Smooth muscle cell (in vitro differentiated cells): ENCODE data around the gene SUCNR1. TPM values are rescaled to one million over a fixed set of nuclear protein-coding genes. Genes with fewer than 3 reads are reported as not detected.

Experiments used
- DNase-seq: peaks from one replicate; lab custom pipeline; 2025; ENCODE audit not compliant: unreplicated experiment; lab: John Stamatoyannopoulos, UW
- H2AFZ ChIP-seq: fragments of 200-600 bp; sonication (generic); 2 replicates; pipeline ENCODE4 v1.6.0; 2016; ENCODE audit warnings: antibody characterized with exemption, low read depth, mild to moderate bottlenecking
- H3F3A ChIP-seq: fragments of 200-600 bp; sonication (generic); 2 replicates; pipeline ENCODE4 v1.6.0; 2017; ENCODE audit warnings: antibody characterized with exemption, low read depth
- H3K27ac ChIP-seq: fragments of 200-600 bp; sonication (generic); 2 replicates; pipeline ENCODE4 v1.5.1; 2016; ENCODE audit warnings: low read depth, mild to moderate bottlenecking
- H3K27me3 ChIP-seq: fragments of 200-600 bp; sonication (generic); 2 replicates; pipeline ENCODE4 v1.6.1; 2016; ENCODE audit warnings: low read depth, mild to moderate bottlenecking
- H3K36me3 ChIP-seq: fragments of 200-600 bp; sonication (generic); 2 replicates; pipeline ENCODE4 v1.5.1; 2016; ENCODE audit warnings: low read depth
- H3K4me1 ChIP-seq: fragments of 200-600 bp; sonication (generic); 2 replicates; pipeline ENCODE4 v1.5.1; 2016; ENCODE audit warnings: low read depth
- H3K4me2 ChIP-seq: fragments of 200-600 bp; sonication (generic); 2 replicates; pipeline ENCODE4 v1.6.0; 2016; ENCODE audit warnings: mild to moderate bottlenecking
- H3K4me3 ChIP-seq: fragments of 200-600 bp; sonication (generic); 2 replicates; pipeline ENCODE4 v1.5.1; 2016; ENCODE audit warnings: mild to moderate bottlenecking
- H3K79me2 ChIP-seq: fragments of 200-600 bp; sonication (generic); 2 replicates; pipeline ENCODE4 v1.6.0; 2016; ENCODE audit warnings: low read depth, mild to moderate bottlenecking
- H3K9ac ChIP-seq: fragments of 200-600 bp; sonication (generic); 2 replicates; pipeline ENCODE4 v1.6.0; 2016; ENCODE audit warnings: low read depth
- H3K9me3 ChIP-seq: fragments of 200-600 bp; sonication (generic); replicated peaks from 2 replicates; pipeline ENCODE4 v1.5.1; 2016; ENCODE audit warnings: low read depth
- H4K20me1 ChIP-seq: fragments of 200-600 bp; sonication (generic); 2 replicates; pipeline ENCODE4 v1.6.0; 2016; ENCODE audit warnings: low read depth
- WGBS: methylation state at CpG from one replicate; pipeline ENCODE4 v1.1.7; 2016; ENCODE audit warnings: low lambda C conversion rate; 5-methylcytosine and 5-hydroxymethylcytosine counted together
- polyA plus RNA-seq: library from polyadenylated mRNA; unstranded; fragments of >200 nt; fragmentation: Nextera tagmentation; extraction: Ambion mirVana; gene quantifications from 2 replicates; pipeline ENCODE4 v1.2.1, GENCODE V29; 2016
- total RNA-seq: library from RNA; depleted of rRNA; stranded (reverse); fragments of >200 nt; gene quantifications from 2 replicates; pipeline ENCODE4 v1.2.3, GENCODE V29; 2014
- TF ChIP-seq, protein P1 (sequence below): fragments of 200-600 bp; sonication (generic); IDR thresholded peaks from 2 replicates; pipeline ENCODE4 v1.5.1; 2017; ENCODE audit warnings: borderline replicate concordance, mild to moderate bottlenecking, antibody characterized with exemption; ENCODE audit not compliant: insufficient read depth, poor library complexity, severe bottlenecking

The SUCNR1 gene
- total and polyA plus RNA-seq, 2 experiments from 2014 or later: not detected

DNA sequence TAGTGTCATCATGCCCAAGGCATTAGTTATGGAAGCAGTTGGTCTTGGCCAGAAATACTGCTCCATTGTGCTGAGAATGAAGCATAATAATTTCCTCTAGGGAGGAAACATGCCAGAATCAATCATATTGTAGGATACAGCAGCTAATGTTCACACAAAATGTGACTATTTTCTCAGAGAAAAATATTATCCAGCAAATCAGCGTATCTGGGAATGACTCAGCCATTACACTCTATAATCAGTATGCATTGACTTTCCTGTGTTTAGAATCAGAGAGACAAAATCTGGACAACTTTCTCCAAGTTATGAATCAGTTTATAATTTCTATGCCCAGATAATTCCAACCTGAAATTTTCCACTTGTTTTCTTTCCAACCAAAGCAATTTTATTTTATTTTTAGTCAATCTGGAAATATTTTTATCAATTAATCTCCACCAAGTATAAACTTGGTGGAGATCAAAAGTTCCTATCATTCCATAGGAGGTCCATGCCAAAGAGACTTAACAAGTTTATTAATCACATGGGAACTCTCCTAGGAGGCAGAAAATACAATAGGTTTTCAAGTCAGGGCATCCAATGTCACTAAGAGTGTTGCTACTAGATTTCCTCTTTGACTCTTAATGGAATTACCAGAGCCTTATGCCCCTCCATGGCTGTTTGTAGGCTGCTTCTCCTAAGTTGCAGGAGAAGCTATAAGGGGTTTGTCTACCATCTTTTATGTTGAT is 36.4 kb downstream of the SUCNR1 start:
- Histone ChIP-seq H3F3A (no peaks in the 10 kb centered on the region), H3K27me3 (no peaks in the 10 kb centered on the region), H3K27ac (no peak overlapping the region), H3K79me2 (no peaks in the 10 kb centered on the region), H4K20me1 (no peaks in the 10 kb centered on the region), H3K9me3 (no peaks in the 10 kb centered on the region), H3K4me2 (no peak overlapping the region), H3K9ac (no peak overlapping the region), H3K36me3 (no peaks in the 10 kb centered on the region), H3K4me1 (no peaks in the 10 kb centered on the region), H3K4me3 (no peak overlapping the region), H2AFZ (no peak overlapping the region)
- TF ChIP-seq, protein P1, sequence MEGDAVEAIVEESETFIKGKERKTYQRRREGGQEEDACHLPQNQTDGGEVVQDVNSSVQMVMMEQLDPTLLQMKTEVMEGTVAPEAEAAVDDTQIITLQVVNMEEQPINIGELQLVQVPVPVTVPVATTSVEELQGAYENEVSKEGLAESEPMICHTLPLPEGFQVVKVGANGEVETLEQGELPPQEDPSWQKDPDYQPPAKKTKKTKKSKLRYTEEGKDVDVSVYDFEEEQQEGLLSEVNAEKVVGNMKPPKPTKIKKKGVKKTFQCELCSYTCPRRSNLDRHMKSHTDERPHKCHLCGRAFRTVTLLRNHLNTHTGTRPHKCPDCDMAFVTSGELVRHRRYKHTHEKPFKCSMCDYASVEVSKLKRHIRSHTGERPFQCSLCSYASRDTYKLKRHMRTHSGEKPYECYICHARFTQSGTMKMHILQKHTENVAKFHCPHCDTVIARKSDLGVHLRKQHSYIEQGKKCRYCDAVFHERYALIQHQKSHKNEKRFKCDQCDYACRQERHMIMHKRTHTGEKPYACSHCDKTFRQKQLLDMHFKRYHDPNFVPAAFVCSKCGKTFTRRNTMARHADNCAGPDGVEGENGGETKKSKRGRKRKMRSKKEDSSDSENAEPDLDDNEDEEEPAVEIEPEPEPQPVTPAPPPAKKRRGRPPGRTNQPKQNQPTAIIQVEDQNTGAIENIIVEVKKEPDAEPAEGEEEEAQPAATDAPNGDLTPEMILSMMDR: no peak
- WGBS: 29% methylated on average over 1 of the region's 1 CpG
- no peak for DNase-seq

DNA sequence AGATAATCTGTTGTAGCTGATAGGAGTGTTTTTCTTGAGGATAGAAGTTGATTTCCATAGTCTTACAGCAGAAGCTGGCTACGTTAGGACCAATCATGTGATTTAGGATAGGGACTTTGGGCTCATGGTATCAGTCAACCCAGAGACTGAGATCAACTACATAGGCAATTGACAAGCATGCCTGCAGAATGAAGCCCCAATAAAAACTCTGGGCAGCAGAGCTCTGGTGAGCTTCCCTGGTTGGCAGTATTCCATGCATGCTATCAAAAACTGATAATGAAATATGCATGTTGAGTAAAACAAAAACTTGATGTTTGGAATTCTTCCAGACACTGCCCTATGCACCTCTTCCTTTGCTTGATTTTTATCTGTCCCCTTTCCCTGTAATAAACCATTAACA is 38.0 kb downstream of the SUCNR1 start:
- Histone ChIP-seq H3K9ac (no peak overlapping the region), H3K27ac (no peak overlapping the region)

DNA sequence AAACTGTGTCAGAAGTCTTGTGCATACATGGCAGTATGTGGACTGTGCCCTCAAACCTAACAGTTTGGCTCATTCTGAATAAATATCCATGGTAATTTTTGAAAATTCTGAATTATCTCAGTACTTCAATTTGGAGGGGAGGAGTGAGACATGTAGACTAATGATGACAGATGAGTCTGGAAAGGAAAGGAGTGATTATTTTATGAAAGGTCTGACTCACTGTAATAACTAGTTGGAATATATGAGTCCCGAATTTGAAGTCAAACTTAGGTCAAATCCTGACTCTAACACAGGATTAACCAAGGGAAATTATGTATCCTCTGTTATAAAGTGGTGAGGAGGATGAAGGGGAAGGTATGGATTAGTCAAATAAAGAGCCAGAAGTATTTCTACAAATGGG is 38.6 kb downstream of the SUCNR1 start:
- 71% methylated on average over 1 of the region's 1 CpG for WGBS
- Histone ChIP-seq H3K36me3 (no peaks in the 10 kb centered on the region), H3K27me3 (no peaks in the 10 kb centered on the region), H3K4me2 (no peak overlapping the region), H3K9me3 (no peaks in the 10 kb centered on the region), H3K79me2 (no peaks in the 10 kb centered on the region), H3K4me3 (no peak overlapping the region), H4K20me1 (no peaks in the 10 kb centered on the region), H2AFZ (no peak overlapping the region), H3K4me1 (no peaks in the 10 kb centered on the region), H3K9ac (no peak overlapping the region), H3K27ac (no peak overlapping the region), H3F3A (no peaks in the 10 kb centered on the region)
- no peak for DNase-seq
- TF ChIP-seq, protein P1: no peak

More for the DNA sequence above, 38.0 kb downstream of the SUCNR1 start:
- no peak overlapping the region for H3K4me3 ChIP-seq
- no peaks in the 10 kb centered on the region for H3K9me3 ChIP-seq
- H2AFZ ChIP-seq: no peak overlapping the region
- H4K20me1 ChIP-seq: no peaks in the 10 kb centered on the region
- TF ChIP-seq, protein P1: no peak
- WGBS: 58% methylated on average over 1 of the region's 1 CpG
- H3K36me3 ChIP-seq: no peaks in the 10 kb centered on the region
- H3K4me1 ChIP-seq: no peaks in the 10 kb centered on the region
- H3F3A ChIP-seq: no peaks in the 10 kb centered on the region
- no peaks in the 10 kb centered on the region for H3K79me2 ChIP-seq
- DNase-seq: no peak
- no peak overlapping the region for H3K4me2 ChIP-seq
- no peaks in the 10 kb centered on the region for H3K27me3 ChIP-seq

DNA sequence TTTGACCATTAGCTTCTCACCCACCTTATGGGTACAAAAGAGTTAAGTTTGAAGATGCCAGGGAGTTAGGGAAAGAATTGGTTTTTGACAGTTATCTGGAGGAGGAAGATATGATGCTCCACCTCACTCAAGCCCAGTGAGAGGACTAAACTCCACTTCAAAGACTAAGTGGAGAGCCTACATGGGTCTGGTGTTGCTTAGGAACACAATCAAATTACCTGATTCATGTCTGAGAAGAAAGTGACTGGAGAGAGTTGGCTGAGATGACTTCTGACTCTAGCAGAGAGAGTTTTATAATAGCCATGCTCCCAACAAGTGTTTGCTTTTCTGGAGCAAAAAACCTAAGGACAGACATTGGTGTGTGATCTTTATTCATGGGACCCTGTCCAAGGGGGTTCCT is 43.3 kb downstream of the SUCNR1 start:
- no peak overlapping the region for H3K27ac ChIP-seq
- H3K9me3 ChIP-seq: no peaks in the 10 kb centered on the region
- no peak overlapping the region for H3K4me2 ChIP-seq
- DNase-seq: no peak
- H2AFZ ChIP-seq: no peak overlapping the region
- H3K4me1 ChIP-seq: no peaks in the 10 kb centered on the region
- no peaks in the 10 kb centered on the region for H3K27me3 ChIP-seq
- H4K20me1 ChIP-seq: no peaks in the 10 kb centered on the region
- H3F3A ChIP-seq: no peaks in the 10 kb centered on the region
- H3K79me2 ChIP-seq: no peaks in the 10 kb centered on the region
- no peak overlapping the region for H3K9ac ChIP-seq
- TF ChIP-seq, protein P1: no peak
- no peaks in the 10 kb centered on the region for H3K36me3 ChIP-seq
- H3K4me3 ChIP-seq: no peak overlapping the region
